IPS-NIHi7 (cell line): ENCODE results near the gene VENTX.
"Not testable (repeated sequence)": the region's sequence is repeated elsewhere in the genome, so short reads cannot be mapped to it uniquely, and the experiment has no call there.

Source experiments
- DNase-seq: peaks from one replicate; pipeline ENCODE4 v3.0.0; 2012; ENCODE audit warnings: mixed read lengths; ENCODE audit errors: extremely low spot score

Gene VENTX

DNA sequence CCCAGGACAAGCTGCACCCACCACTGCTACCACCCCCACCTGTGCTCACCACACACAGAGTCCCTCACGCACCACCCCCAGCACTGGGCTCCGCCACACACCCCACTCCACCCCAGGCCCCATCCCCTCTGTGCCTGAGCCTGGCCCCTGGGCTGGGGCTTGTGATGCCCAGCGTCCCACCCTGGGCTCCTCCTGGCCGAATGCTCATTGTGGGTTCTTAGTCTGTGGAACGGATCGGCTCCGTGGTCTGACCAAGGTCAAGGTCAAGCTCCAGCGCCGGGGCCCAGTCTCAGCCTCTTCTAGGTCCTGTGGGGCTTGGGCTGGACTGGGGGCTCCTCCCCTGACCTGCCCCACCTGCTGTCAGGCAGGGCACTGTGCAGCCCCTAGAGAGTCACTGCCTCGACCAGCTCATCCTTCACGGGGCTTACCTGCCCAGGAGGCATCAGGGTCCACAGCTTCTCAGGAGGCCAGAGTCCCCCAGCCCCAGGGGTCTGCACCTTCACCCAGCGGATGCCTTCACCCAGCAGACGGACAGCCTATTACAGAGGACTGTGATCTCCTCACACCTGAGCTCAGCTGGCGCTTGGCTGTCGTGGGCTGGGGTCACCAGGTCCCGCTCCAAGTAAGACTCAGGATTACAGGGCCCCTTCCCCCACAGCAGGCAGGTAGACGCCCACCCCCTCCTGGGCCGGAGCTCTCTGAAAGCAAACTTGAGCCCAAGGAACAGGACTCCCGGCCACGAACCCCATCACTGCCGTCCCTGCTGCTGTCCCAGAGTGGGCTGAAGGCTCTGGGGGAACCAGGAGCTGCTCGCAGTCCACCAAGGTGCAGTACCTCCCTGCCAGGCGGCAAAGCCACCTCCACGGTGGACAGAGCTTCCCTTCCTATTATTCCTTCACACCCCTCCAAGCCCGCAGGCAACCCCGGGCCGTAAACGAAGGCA is 22.9 kb upstream of the VENTX start:
- DNase-seq: no peak

DNA sequence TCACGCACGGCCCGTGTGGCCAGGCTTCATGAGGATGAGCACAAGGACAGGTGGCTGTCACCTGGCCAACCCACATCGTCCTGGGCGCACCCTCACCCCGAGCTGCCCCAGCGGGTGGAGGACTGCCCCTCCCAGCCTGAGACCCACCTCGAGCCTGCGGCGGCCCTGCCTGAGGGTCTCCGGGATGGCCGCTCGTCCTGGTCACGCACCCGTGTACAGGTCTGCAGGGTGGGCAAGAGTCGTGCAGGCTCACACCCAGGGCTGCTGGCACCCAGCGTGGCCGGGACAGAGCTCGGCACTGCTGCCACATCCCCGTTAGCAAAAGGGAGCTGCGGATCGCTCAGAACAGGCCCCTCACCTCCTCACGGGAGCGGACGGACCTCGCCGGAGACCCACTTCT is 22.1 kb upstream of the VENTX start:
- DNase-seq: no peak

DNA sequence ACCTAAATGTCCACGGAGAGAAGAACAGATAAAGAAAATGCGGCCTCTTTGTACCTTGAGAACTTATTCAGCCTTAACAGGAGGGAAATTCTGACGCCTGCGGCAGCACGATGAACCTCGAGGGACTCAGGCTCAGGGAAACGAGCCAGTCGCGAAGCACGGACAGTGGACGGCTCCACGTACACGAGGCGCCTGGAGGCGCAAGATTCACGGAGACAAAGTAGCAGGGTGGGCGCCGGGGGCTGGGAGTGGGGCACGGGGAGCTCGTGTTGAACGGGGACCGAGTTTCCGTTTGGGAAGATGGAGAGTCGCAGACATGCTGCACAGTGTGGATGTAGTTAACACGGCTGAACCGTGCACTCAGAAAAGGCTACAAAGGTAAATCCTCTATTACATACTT is 20.9 kb upstream of the VENTX start:
- DNase-seq: no peak

DNA sequence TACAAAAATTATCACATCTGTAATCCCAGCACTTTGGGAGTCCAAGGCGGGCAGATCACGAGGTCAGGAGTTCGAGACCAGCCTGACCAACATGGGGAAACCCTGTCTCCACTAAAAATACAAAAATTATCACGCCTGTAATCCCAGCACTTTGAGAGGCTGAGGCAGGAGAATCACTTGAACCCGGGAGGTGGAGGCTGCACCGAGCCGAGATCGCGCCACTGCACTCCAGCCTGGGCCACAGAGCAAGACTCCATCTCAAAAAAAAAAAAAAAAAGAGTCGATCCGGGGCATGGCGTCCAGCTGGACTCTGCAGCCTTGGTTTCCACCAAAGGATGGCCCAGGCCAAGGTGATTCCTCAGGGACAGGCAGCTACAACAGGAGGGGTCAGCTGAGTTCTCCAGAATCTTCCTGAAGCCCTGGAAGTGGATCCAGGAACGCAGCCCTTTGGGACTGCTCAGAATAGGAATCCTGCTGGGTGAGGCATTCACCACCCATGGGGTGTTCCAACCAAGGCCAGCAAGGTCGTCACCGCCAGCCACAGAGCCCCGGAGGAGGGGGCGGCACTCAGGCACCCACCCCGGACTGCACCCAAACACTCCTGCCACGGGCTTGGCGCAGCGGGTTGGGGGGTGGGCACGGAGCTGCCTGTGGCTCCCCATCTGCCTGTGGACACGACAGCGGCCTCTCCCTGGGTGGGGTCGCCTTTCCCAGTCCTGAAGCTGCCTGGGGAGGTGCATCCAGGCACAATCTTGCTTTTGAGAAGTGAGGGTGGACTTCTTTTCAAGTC is 19.7 kb upstream of the VENTX start:
- no peak for DNase-seq

DNA sequence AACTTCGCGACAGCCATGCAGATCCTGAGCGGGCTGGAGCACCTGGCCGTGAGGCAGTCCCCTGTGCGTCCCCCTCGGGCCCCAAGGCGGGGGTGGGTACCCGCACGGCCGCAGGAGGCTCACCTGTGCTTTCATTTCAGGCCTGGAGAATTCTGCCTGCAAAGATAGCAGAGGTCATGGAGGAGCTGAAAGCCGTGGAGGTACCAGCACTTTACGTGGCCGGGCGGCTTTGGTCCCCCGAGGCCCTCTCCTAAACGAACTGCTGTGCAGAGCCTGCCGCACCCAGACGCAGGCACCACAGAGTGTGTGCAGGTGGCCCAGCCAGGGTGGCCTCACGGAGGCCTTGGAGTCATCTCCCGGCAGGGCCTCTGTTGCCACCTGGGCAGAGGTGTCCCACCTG is 18.8 kb upstream of the VENTX start:
- no peak for DNase-seq

GRCh38 chr10:133219782-133220181 is 17.9 kb upstream of the VENTX start:
- peak; percentile 83 for DNase-seq

GRCh38 chr10:133221331-133221730 is 16.3 kb upstream of the VENTX start:
- DNase-seq: no peak

- not testable (repeated sequence) for DNase-seq
Observed at GRCh38 chr10:133221756-133222155, 15.9 kb upstream of the VENTX start.

GRCh38 chr10:133224076-133224475 is 13.6 kb upstream of the VENTX start:
- no peak for DNase-seq

- DNase-seq: no peak
Observed at GRCh38 chr10:133224756-133225372, 12.8 kb upstream of the VENTX start.

GRCh38 chr10:133225707-133226191 is 11.9 kb upstream of the VENTX start:
- no peak for DNase-seq

- DNase-seq: no peak
Observed at GRCh38 chr10:133226251-133226808, 11.3 kb upstream of the VENTX start.

- no peak for DNase-seq
Observed at GRCh38 chr10:133227256-133227655, 10.4 kb upstream of the VENTX start.

- DNase-seq: no peak
Observed at GRCh38 chr10:133229265-133230043, 8.2 kb upstream of the VENTX start.

GRCh38 chr10:133230044-133230361 is 7.7 kb upstream of the VENTX start, which contains the start of gene UTF1:
Gene UTF1 (plus strand): TSS chr10:133230217. CDS start chr10:133230289, 72 bp downstream.
- DNase-seq: no peak

DNA sequence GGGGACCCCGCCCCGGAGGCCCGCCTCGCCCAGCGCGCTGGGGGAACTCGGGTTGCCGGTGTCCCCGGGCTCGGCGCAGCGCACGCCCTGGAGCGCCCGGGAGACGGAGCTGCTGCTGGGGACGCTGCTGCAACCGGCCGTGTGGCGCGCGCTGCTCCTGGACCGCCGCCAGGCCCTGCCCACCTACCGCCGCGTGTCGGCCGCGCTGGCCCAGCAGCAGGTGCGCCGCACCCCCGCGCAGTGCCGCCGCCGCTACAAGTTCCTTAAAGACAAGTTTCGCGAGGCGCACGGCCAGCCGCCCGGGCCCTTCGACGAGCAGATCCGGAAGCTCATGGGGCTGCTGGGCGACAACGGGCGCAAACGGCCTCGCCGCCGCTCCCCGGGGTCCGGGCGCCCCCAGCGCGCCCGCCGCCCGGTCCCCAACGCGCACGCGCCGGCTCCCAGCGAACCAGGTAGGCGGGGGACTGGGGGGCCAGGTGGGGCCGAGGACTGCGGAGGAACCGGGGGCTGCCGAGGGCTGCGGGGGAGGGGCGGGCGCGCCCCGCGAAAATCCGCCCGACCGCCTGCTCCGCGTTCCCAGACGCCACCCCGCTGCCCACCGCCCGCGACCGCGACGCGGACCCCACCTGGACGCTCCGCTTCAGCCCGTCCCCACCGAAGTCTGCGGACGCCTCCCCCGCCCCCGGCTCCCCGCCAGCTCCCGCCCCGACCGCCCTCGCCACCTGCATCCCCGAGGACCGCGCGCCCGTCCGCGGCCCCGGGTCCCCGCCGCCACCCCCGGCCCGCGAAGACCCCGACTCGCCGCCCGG is 7.1 kb upstream of the VENTX start:
- DNase-seq: no peak

- DNase-seq: no peak
Observed at GRCh38 chr10:133231244-133231945, 6.3 kb upstream of the VENTX start.

DNA sequence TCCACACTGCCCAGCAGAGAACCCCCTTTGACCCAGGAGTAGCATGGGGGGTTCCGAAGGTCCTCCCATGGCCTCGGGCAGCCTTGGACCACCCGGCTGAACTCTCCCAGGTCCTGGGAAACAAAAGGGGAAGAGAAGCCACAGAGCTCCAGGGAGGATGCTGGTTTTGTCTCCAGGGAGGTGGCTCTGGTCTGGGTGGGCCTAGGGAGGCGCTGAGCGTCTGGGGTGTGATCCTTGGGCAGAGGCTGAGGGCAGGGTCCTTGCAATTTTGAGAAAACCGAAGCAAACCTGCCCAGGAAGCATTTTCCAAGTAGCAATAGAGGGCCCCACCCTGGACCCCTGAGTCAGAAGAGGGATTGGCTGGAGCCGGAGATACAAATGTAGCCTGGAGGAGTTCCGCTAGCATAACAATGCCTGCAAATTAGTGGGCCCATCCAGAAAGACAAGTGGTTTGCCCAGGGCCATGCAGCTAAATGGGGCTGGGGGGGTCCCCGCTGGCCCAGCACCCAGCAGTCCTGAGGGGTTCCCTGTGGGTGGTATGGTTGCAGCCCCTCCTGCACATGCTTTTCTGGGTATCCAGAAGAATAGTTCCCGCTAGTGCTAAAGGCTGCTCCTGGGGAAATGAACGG is 5.6 kb upstream of the VENTX start:
- DNase-seq: no peak

DNA sequence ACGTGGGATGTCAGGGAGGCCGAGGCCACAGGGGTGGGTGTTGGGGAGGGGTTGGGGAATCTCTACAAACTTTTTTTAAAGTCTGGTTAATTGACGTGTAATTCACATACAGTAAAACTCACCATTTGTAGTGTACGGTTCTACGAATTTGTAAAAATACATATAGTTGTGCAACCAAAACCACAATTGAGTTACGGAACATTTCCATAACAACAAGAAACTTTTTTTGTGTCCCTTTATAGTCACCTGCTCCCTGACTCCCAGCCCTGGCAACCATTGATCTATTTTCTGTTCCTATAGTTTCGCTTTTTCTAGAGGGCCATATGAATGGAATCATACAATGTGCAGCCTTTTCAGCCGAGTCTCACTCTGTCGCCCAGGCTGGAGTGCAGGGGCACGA is 2.9 kb upstream of the VENTX start:
- DNase-seq: not testable (repeated sequence)
